K562 (cell line): Measurements from ENCODE around the gene NR5A2. TPM values are rescaled to one million over a fixed set of nuclear protein-coding genes. Genes with fewer than 3 reads are reported as not detected.
A peak's percentile ranks its signal among the peaks of the same experiment; 100 is the strongest.

Source experiments
- ADNP ChIP-seq: fragments of 200-800 bp; sonication (Bioruptor generic); IDR thresholded peaks from 2 replicates; pipeline ENCODE4 v1.6.1; 2016; ENCODE audit warnings: missing genetic modification characterization, missing compliant biosample characterization
- ASH1L ChIP-seq: fragments of 450-650 bp; IDR thresholded peaks from 2 replicates; pipeline ENCODE4 v1.6.1; 2018; ENCODE audit warnings: borderline replicate concordance, mild to moderate bottlenecking, low read depth; ENCODE audit not compliant: partially characterized antibody
- BRCA1 ChIP-seq, 2 experiments: fragments of 450-650 bp in 1 of 2; sonication (generic) in 1 of 2; formaldehyde crosslinking in 1 of 2; IDR thresholded peaks; 2 replicates each; pipeline versions ENCODE4 v1.5.0 to v1.6.1; 2017 to 2020; ENCODE audit warnings: mild to moderate bottlenecking in 1 of 2, missing genetic modification reagents in 1 of 2
- CREB1 ChIP-seq, 2 experiments: sonication (generic) in 1 of 2; formaldehyde crosslinking in 1 of 2; IDR thresholded peaks; 2 replicates each; pipeline versions ENCODE4 v1.6.1 to v1.8.0; 2012 to 2022; ENCODE audit warnings: inconsistent platforms in 1 of 2, mild to moderate bottlenecking in 1 of 2, missing genetic modification reagents in 1 of 2, moderate library complexity in 1 of 2
- HNRNPH1 ChIP-seq: fragments of 200-400 bp; formaldehyde crosslinking; optimal IDR thresholded peaks from 2 replicates; pipeline ENCODE3; 2017; ENCODE audit warnings: low read depth, mild to moderate bottlenecking, low read length, moderate library complexity
- LCOR ChIP-seq: sonication (generic); formaldehyde crosslinking; IDR thresholded peaks from 2 replicates; pipeline ENCODE4 v1.8.0; 2022; ENCODE audit warnings: mild to moderate bottlenecking, missing genetic modification reagents
- MAZ ChIP-seq, 2 experiments: fragments of 450-650 bp in 1 of 2; sonication (generic) in 1 of 2; formaldehyde crosslinking; IDR thresholded peaks in 1 of 2; conservative IDR thresholded peaks in 1 of 2; 2 replicates each; pipeline versions ENCODE4 v1.4.0 to v1.5.0; 2020; ENCODE audit warnings: mild to moderate bottlenecking in 1 of 2, missing genetic modification reagents in 1 of 2
- MTA1 ChIP-seq: fragments of 450-650 bp; IDR thresholded peaks from 2 replicates; pipeline ENCODE4 v1.6.1; 2017; ENCODE audit warnings: borderline replicate concordance
- NONO ChIP-seq, 2 experiments: fragments of 200-400 bp in 1 of 2; fragments of 450-650 bp in 1 of 2; formaldehyde crosslinking in 1 of 2; IDR thresholded peaks; 2 replicates each; pipeline ENCODE4 v1.6.1; 2017; ENCODE audit warnings: low read depth in 2 of 2, mild to moderate bottlenecking in 2 of 2, moderate library complexity in 2 of 2, low read length in 1 of 2
- NR2F6 ChIP-seq: fragments of 450-650 bp; formaldehyde crosslinking; IDR thresholded peaks from 2 replicates; pipeline ENCODE4 v1.4.0; 2020; ENCODE audit warnings: mild to moderate bottlenecking
- PHB ChIP-seq: fragments of 250-450 bp; sonication (Bioruptor Pico); IDR thresholded peaks from 2 replicates; pipeline ENCODE4 v1.5.0; 2021
- PRMT5 ChIP-seq: sonication (generic); formaldehyde crosslinking; IDR thresholded peaks from 2 replicates; pipeline ENCODE4 v1.5.0; 2020; ENCODE audit warnings: missing genetic modification reagents
- RAD21 ChIP-seq, 2 experiments: fragments of 250-450 bp in 1 of 2; fragments of 450-650 bp in 1 of 2; sonication (Bioruptor Pico) in 1 of 2; formaldehyde crosslinking in 1 of 2; IDR thresholded peaks in 1 of 2; conservative IDR thresholded peaks in 1 of 2; 2 replicates each; pipeline versions ENCODE4 v1.4.0 to v1.8.0; 2020 to 2022; ENCODE audit warnings: mild to moderate bottlenecking in 2 of 2, moderate library complexity in 1 of 2
- RBFOX2 ChIP-seq: fragments of 200-400 bp; formaldehyde crosslinking; IDR thresholded peaks from 2 replicates; pipeline ENCODE4 v1.6.1; 2017; ENCODE audit warnings: low read depth, mild to moderate bottlenecking, low read length, moderate library complexity
- RBM14 ChIP-seq: fragments of 200-400 bp; formaldehyde crosslinking; IDR thresholded peaks from 2 replicates; pipeline ENCODE4 v1.6.1; 2018; ENCODE audit warnings: low read depth, mild to moderate bottlenecking, low read length, moderate library complexity, borderline replicate concordance; ENCODE audit not compliant: insufficient read depth
- SIN3A ChIP-seq, 2 experiments: fragments of 150-350 bp in 1 of 2; IDR thresholded peaks; 2 replicates each; pipeline ENCODE4 v1.6.1; 2011 to 2016; ENCODE audit warnings: borderline replicate concordance in 2 of 2, low read depth in 2 of 2, low read length in 2 of 2, mild to moderate bottlenecking in 2 of 2, moderate library complexity in 2 of 2; ENCODE audit not compliant: control insufficient read depth in 1 of 2
- SIN3B ChIP-seq: fragments of 450-650 bp; IDR thresholded peaks from 2 replicates; pipeline ENCODE4 v1.6.1; 2017; ENCODE audit warnings: low read depth, mild to moderate bottlenecking, moderate library complexity
- SMARCA5 ChIP-seq: fragments of 450-650 bp; IDR thresholded peaks from 2 replicates; pipeline ENCODE4 v1.6.1; 2016
- STAG1 ChIP-seq: sonication (generic); formaldehyde crosslinking; IDR thresholded peaks from 2 replicates; pipeline ENCODE4 v1.5.0; 2020; ENCODE audit warnings: missing genetic modification reagents, borderline replicate concordance
- ZNF133 ChIP-seq: fragments of 250-450 bp; sonication (Bioruptor Pico); IDR thresholded peaks from 2 replicates; pipeline ENCODE4 v1.4.0; 2020; ENCODE audit warnings: mild to moderate bottlenecking
- ZNF695 ChIP-seq: fragments of 450-650 bp; formaldehyde crosslinking; IDR thresholded peaks from 2 replicates; pipeline ENCODE4 v1.4.0; 2020; ENCODE audit warnings: mild to moderate bottlenecking, moderate library complexity
- polyA plus RNA-seq, 8 experiments: library from polyadenylated mRNA; depleted of rRNA in 4 of 8; stranded (reverse) in 5 of 8; unstranded in 3 of 8; fragments of >200 nt; fragmentation: Nextera tagmentation in 2 of 8; fragmentation: Illumina TruSeq in 1 of 8; extraction: Ambion mirVana in 2 of 8; extraction: Trizol in 1 of 8; gene quantifications; 2 replicates each; pipeline versions ENCODE4 v1.2.1 to v1.2.3, GENCODE V29; 2011 to 2014; ENCODE audit warnings: inconsistent platforms in 1 of 8, missing spikeins in 1 of 8
- total RNA-seq, 7 experiments: library from RNA; depleted of rRNA in 6 of 7; stranded (reverse); fragments of >200 nt in 6 of 7; fragmentation: Illumina TruSeq in 2 of 7; extraction: Trizol in 2 of 7; gene quantifications; 2 replicates each; pipeline versions ENCODE4 v1.2.1 to v1.2.3, GENCODE V29; 2011 to 2021; ENCODE audit warnings: low replicate concordance in 1 of 7
- TF ChIP-seq, protein P1 (sequence below): fragments of 450-650 bp; IDR thresholded peaks from 2 replicates; pipeline ENCODE4 v1.7.1; 2018; ENCODE audit warnings: mild to moderate bottlenecking, low read depth; ENCODE audit not compliant: partially characterized antibody
- TF ChIP-seq, protein P2 (sequence below): fragments of 250-450 bp; sonication (Bioruptor Pico); IDR thresholded peaks from 2 replicates; pipeline ENCODE4 v1.9.0; 2021; ENCODE audit warnings: mild to moderate bottlenecking
- TF ChIP-seq, protein P3 (sequence below): IDR thresholded peaks from 2 replicates; pipeline ENCODE4 v1.6.1; 2014; ENCODE audit warnings: antibody characterized with exemption

Gene NR5A2
- total and polyA plus RNA-seq, 9 of the 15 experiments (the other 6 are each of a cell fraction or from before 2014, with no cell fraction given): 0.13 to 0.40 (median 0.29) TPM

DNA sequence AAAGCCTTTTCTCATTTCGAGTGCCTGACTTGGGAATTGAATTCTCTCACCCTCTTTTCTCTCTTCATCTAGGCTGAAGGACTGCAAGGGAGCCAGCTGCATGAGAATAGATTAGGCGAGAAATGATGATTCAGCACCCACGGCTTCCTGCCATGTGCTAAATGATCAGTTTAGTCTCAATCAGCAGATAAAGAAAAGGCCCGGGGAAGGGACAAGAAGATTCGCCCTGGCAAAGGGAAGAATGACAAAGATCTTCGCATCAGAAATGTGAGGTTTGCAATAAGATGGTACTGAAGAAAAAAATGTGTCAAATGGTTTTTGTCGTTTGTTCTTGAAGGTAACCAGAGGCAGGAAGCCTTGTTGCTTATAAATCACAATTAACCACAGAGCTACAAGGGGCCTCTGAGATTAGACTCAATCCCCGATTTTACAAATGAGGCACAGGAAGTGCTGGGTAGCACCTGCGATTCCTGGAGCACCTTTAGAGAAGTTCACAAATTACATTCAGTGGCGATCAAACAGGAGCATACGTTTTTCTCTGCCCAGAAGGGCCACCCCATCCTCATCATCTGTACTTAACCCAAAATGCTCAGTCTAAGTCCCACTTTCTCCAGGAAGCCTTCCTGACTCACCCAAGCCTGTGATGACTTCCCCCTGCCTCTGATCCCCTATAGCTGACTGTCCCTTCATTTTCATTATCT lies 198.9 kb downstream of the NR5A2 start (continued):
- TF ChIP-seq, protein P1, sequence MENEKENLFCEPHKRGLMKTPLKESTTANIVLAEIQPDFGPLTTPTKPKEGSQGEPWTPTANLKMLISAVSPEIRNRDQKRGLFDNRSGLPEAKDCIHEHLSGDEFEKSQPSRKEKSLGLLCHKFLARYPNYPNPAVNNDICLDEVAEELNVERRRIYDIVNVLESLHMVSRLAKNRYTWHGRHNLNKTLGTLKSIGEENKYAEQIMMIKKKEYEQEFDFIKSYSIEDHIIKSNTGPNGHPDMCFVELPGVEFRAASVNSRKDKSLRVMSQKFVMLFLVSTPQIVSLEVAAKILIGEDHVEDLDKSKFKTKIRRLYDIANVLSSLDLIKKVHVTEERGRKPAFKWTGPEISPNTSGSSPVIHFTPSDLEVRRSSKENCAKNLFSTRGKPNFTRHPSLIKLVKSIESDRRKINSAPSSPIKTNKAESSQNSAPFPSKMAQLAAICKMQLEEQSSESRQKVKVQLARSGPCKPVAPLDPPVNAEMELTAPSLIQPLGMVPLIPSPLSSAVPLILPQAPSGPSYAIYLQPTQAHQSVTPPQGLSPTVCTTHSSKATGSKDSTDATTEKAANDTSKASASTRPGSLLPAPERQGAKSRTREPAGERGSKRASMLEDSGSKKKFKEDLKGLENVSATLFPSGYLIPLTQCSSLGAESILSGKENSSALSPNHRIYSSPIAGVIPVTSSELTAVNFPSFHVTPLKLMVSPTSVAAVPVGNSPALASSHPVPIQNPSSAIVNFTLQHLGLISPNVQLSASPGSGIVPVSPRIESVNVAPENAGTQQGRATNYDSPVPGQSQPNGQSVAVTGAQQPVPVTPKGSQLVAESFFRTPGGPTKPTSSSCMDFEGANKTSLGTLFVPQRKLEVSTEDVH: no peak
- TF ChIP-seq, protein P2, sequence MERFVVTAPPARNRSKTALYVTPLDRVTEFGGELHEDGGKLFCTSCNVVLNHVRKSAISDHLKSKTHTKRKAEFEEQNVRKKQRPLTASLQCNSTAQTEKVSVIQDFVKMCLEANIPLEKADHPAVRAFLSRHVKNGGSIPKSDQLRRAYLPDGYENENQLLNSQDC (CRISPR knock-in tag): no peak
- TF ChIP-seq ASH1L (no peak), LCOR (CRISPR knock-in tag) (no peak), ZNF133 (CRISPR knock-in tag) (no peak), SMARCA5 (no peak), PHB (CRISPR knock-in tag) (no peak), ZNF695 (no peak), NONO (IDR thresholded peaks at IDR 0.05; ENCODE audit: low read depth in 2 of 2, low read length in 1 of 2) (no peak), PRMT5 (CRISPR knock-in tag) (no peak), CREB1 (IDR thresholded peaks at IDR 0.05) (no peak), CREB1 (CRISPR knock-in tag; IDR thresholded peaks at IDR 0.05) (no peak), RBM14 (no peak), SIN3A (IDR thresholded peaks at IDR 0.05; ENCODE audit: borderline replicate concordance in 2 of 2, control insufficient read depth in 1 of 2, low read depth in 2 of 2, low read length in 2 of 2) (no peak), BRCA1 (IDR thresholded peaks at IDR 0.05) (no peak), BRCA1 (CRISPR knock-in tag; IDR thresholded peaks at IDR 0.05) (no peak), HNRNPH1 (no peak), MTA1 (no peak), MAZ (CRISPR knock-in tag; conservative IDR thresholded peaks at IDR 0.05 in 1 of 2, IDR thresholded peaks at IDR 0.05 in 1 of 2) (no peak), RAD21 (CRISPR knock-in tag; conservative IDR thresholded peaks at IDR 0.05 in 1 of 2, IDR thresholded peaks at IDR 0.05 in 1 of 2) (peak in 1 of 2 experiments; percentile 15; a peak in 1 of 4 replicates), RBFOX2 (no peak), NR2F6 (no peak), ADNP (tag) (no peak), STAG1 (CRISPR knock-in tag) (no peak), SIN3B (no peak)
- TF ChIP-seq, protein P3, sequence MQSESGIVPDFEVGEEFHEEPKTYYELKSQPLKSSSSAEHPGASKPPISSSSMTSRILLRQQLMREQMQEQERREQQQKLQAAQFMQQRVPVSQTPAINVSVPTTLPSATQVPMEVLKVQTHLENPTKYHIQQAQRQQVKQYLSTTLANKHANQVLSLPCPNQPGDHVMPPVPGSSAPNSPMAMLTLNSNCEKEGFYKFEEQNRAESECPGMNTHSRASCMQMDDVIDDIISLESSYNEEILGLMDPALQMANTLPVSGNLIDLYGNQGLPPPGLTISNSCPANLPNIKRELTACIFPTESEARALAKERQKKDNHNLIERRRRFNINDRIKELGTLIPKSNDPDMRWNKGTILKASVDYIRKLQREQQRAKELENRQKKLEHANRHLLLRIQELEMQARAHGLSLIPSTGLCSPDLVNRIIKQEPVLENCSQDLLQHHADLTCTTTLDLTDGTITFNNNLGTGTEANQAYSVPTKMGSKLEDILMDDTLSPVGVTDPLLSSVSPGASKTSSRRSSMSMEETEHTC: no peak
